B cell (primary cell): ENCODE measurements around the gene PIH1D1.

ENCODE experiments used
- CTCF ChIP-seq: fragments of 200-600 bp; IDR thresholded peaks from one replicate; pipeline ENCODE4 v1.8.0; 2022; ENCODE audit warnings: antibody characterized with exemption, mild to moderate bottlenecking
- EZH2 ChIP-seq: IDR thresholded peaks from 2 replicates; pipeline ENCODE4 v1.6.1; 2012; ENCODE audit warnings: borderline replicate concordance, low read depth, mild to moderate bottlenecking, moderate library complexity, low read length; ENCODE audit not compliant: insufficient read depth, poor library complexity, severe bottlenecking

DNA sequence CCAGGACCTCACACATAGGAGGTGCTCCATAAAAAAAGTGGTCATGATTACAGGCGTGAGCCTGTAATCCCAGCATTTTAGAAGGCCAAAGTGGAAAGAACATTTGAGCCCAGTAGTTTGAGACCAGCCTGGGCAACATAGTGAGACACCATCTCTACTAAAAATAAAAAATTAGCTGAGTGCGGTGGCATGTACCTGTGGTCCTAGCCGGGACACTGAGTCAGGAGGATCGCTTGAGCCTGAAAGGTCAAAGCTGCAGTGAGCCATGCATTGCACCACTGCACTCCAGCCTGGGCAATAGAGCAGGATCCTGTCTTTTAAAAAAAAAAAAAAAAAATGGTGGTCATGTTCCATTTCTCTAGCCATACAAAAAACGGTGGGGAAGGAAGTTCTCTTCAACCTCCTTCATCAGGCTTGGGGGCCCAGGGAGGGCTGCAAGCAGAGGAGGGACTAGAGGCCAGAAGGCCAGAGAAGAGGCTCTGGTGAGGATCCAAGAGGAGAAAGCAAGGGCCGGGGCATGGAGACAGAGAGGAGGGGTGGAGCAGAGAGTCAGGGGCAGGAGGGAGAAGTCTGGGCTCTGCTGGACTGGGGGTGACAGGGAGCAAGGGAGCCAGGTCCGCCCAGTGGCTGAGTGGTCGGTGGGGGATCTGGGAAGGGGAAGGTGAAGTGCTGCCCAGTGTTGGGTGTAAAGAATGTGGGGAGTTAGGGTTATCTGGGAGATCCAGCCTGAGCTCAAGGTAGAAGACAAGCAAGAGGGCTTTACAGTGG, 54.7 kb downstream of the PIH1D1 start:
- TF ChIP-seq CTCF, result no peak
- TF ChIP-seq EZH2, result no peak
